Natural killer cell (primary cell): ENCODE data around the gene EDC3. TPM values are rescaled to one million over a fixed set of nuclear protein-coding genes. Genes with fewer than 3 reads are reported as not detected.

ENCODE experiments used
- ATAC-seq, 3 donors: fragments of 150-1000 bp in 2 of 3; fragments of 200-7000 bp in 1 of 3; cut with Tn5 transposase; 1 replicate in 1 of 3; 2 replicates in 2 of 3; pipeline ENCODE4 v1.10.0; 2021; ENCODE audit warnings: mild to moderate bottlenecking in 2 of 3, moderate library complexity in 2 of 3
- DNase-seq, 2 donors: peaks; one replicate each; pipeline versions ENCODE4 v3.0.0 to v3.0.0-alpha.2; 2013 to 2021; ENCODE audit warnings: mixed read lengths in 1 of 2
- H3K27ac ChIP-seq: one replicate; pipeline ENCODE4 v1.5.1; 2013; ENCODE audit warnings: mild to moderate bottlenecking, low read length
- H3K27me3 ChIP-seq: one replicate; pipeline ENCODE4 v1.6.1; 2013; ENCODE audit warnings: low read length; ENCODE audit not compliant: control insufficient read depth, insufficient read depth
- H3K36me3 ChIP-seq: one replicate; pipeline ENCODE4 v1.6.1; 2013; ENCODE audit warnings: low read length; ENCODE audit not compliant: control insufficient read depth, insufficient read depth
- H3K4me1 ChIP-seq: one replicate; pipeline ENCODE4 v1.6.1; 2013; ENCODE audit warnings: low read length; ENCODE audit not compliant: control insufficient read depth, insufficient read depth
- H3K4me3 ChIP-seq: one replicate; pipeline ENCODE4 v1.5.1; 2013; ENCODE audit warnings: low read length
- H3K9me3 ChIP-seq: one replicate; pipeline ENCODE4 v1.6.1; 2013; ENCODE audit warnings: low read length; ENCODE audit not compliant: control insufficient read depth, insufficient read depth
- H3K27ac Mint-ChIP-seq, 2 donors: one replicate each; pipeline ENCODE4 v1.8.0; 2022; ENCODE audit warnings: mild to moderate bottlenecking in 2 of 2, mixed read lengths in 2 of 2, moderate library complexity in 1 of 2
- H3K27me3 Mint-ChIP-seq, 2 donors: one replicate each; pipeline ENCODE4 v1.8.0; 2022; ENCODE audit warnings: low read depth in 2 of 2, mixed read lengths in 2 of 2
- H3K36me3 Mint-ChIP-seq: one replicate; pipeline ENCODE4 v1.8.0; 2022; ENCODE audit warnings: mixed read lengths
- H3K4me1 Mint-ChIP-seq, 2 donors: one replicate each; pipeline ENCODE4 v1.8.0; 2022; ENCODE audit warnings: mixed read lengths in 2 of 2
- H3K4me3 Mint-ChIP-seq: one replicate; pipeline ENCODE4 v1.8.0; 2022; ENCODE audit warnings: mild to moderate bottlenecking, moderate library complexity, mixed read lengths
- H3K9me3 Mint-ChIP-seq, 2 donors: one replicate each; pipeline ENCODE4 v1.8.0; 2022; ENCODE audit warnings: mixed read lengths in 2 of 2
- CTCF ChIP-seq: fragments of 200-600 bp; IDR thresholded peaks from one replicate; pipeline ENCODE4 v1.8.0; 2022; ENCODE audit warnings: antibody characterized with exemption
- WGBS: methylation state at CpG from one replicate; pipeline ENCODE4 v1.1.7; 2013; ENCODE audit warnings: missing lambda C conversion rate; ENCODE audit not compliant: insufficient coverage; 5-methylcytosine and 5-hydroxymethylcytosine counted together
- intact Hi-C: fragments of 100-400 bp; cut with micrococcal nuclease; formaldehyde crosslinking; loops from one replicate; pipeline ENCODE4 v1.14.2; 2022
- total RNA-seq, 4 donors: library from RNA; stranded (reverse); fragments of 120-200 nt in 1 of 4; gene quantifications; one replicate each; pipeline versions ENCODE4 v1.2.3 to v1.2.4, GENCODE V29; 2013 to 2022

EDC3 gene
- total RNA-seq, 3 donors from 2014 or later (not counting 1 experiment from before 2014, with no cell fraction given): 22.4 to 39.2 (median 32.6) TPM

GRCh38 chr15:74626752-74627692, 68.8 kb downstream of the EDC3 start:
- H3K27ac Mint-ChIP-seq: no peak overlapping the region
- DNase-seq: peak in 1 of 2 donors; percentile 32
- no peak for TF ChIP-seq CTCF
- ATAC-seq: no peak
- intact Hi-C loops: no loop called here
- Histone ChIP-seq H3K9me3 (no peaks in the 10 kb centered on the region), H3K27me3 (no peaks in the 10 kb centered on the region), H3K4me3 (no peak overlapping the region), H3K4me1 (peaks cover 30% of the 10 kb centered on the region), H3K36me3 (peaks cover 91% of the 10 kb centered on the region), H3K27ac (no peak overlapping the region)
- H3K4me1 Mint-ChIP-seq: peaks cover 4 to 9% of the 10 kb centered on the region in 2 donors
- 72% methylated on average over 8 of the region's 10 CpGs for WGBS
- H3K36me3 Mint-ChIP-seq: no peaks in the 10 kb centered on the region
- no peak overlapping the region for H3K4me3 Mint-ChIP-seq
- no peaks in the 10 kb centered on the region for H3K27me3 Mint-ChIP-seq
- no peaks in the 10 kb centered on the region for H3K9me3 Mint-ChIP-seq

GRCh38 chr15:74626336-74626735, 69.5 kb downstream of the EDC3 start:
- no peaks in the 10 kb centered on the region for H3K9me3 Mint-ChIP-seq

GRCh38 chr15:74625693-74626092, 70.1 kb downstream of the EDC3 start:
- Histone ChIP-seq H3K4me3 (no peak overlapping the region), H3K27me3 (no peaks in the 10 kb centered on the region), H3K4me1 (peaks cover 35% of the 10 kb centered on the region), H3K36me3 (peaks cover 96% of the 10 kb centered on the region), H3K9me3 (no peaks in the 10 kb centered on the region), H3K27ac (no peak overlapping the region)
- TF ChIP-seq CTCF: no peak
- no peak for DNase-seq
- H3K27ac Mint-ChIP-seq: peak overlapping the region in 1 of 2 donors; percentile 16
- no peak for ATAC-seq
- H3K4me1 Mint-ChIP-seq: peaks cover 15 to 17% of the 10 kb centered on the region in 2 donors
- no peaks in the 10 kb centered on the region for H3K36me3 Mint-ChIP-seq
- no peaks in the 10 kb centered on the region for H3K9me3 Mint-ChIP-seq
- H3K27me3 Mint-ChIP-seq: no peaks in the 10 kb centered on the region
- no peak overlapping the region for H3K4me3 Mint-ChIP-seq
- 90% methylated on average over 6 of the region's 6 CpGs for WGBS
- intact Hi-C loops: no loop called here

More at GRCh38 chr15:74626336-74626735, 69.5 kb downstream of the EDC3 start:
- Mint-ChIP-seq H3K4me3 (no peak overlapping the region), H3K4me1 (peaks cover 9 to 10% of the 10 kb centered on the region in 2 donors), H3K27ac (no peak overlapping the region), H3K36me3 (no peaks in the 10 kb centered on the region), H3K27me3 (no peaks in the 10 kb centered on the region)
- no peak for DNase-seq
- TF ChIP-seq CTCF: no peak
- no peaks in the 10 kb centered on the region for H3K9me3 ChIP-seq
- H3K27me3 ChIP-seq: no peaks in the 10 kb centered on the region
- H3K4me1 ChIP-seq: peaks cover 30% of the 10 kb centered on the region
- peaks cover 96% of the 10 kb centered on the region for H3K36me3 ChIP-seq
- no peak overlapping the region for H3K27ac ChIP-seq
- no peak overlapping the region for H3K4me3 ChIP-seq
- WGBS: 95% methylated on average over 7 of the region's 7 CpGs
- intact Hi-C loops: no loop called here
- ATAC-seq: no peak
